K562 treated with DMSO at 1 percent for 12 hours (cell line): Measurements from ENCODE around the gene ZFP30. TPM values are rescaled to one million over a fixed set of nuclear protein-coding genes. Genes with fewer than 3 reads are reported as not detected.

Experiments used
- total RNA-seq: library from RNA; unstranded; fragments of 300-600 nt; gene quantifications from 2 replicates; pipeline ENCODE4 v1.2.3, GENCODE V29; 2022; ENCODE audit not compliant: insufficient read depth

Gene ZFP30
- 1.0 and 3.8 TPM in 2 replicates for total RNA-seq

DNA sequence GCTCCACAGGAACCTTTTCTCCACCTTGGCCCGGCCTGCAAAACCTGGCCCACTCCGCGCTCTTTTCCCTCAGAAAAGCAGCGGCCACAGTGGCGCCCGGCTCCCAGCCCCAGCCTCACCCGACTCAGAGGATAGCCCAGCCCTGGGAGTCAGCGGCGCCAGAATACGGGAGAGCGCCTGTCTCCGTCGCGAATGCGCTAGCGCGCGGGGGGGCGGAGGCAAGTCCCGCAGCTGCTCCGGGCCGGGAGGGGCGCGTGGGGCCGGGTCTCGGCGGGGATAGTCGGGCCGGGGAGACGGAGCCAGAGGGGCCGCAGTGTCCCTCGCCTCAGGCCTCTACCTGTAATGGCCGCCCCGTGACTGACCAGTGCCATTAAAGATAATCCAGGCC, at the start of gene ZFP30:
Gene ZFP30 (minus strand): TSS at position 165 of the 388 bp plus-strand sequence. CDS start 7,643 bp downstream, outside the sequence.

DNA sequence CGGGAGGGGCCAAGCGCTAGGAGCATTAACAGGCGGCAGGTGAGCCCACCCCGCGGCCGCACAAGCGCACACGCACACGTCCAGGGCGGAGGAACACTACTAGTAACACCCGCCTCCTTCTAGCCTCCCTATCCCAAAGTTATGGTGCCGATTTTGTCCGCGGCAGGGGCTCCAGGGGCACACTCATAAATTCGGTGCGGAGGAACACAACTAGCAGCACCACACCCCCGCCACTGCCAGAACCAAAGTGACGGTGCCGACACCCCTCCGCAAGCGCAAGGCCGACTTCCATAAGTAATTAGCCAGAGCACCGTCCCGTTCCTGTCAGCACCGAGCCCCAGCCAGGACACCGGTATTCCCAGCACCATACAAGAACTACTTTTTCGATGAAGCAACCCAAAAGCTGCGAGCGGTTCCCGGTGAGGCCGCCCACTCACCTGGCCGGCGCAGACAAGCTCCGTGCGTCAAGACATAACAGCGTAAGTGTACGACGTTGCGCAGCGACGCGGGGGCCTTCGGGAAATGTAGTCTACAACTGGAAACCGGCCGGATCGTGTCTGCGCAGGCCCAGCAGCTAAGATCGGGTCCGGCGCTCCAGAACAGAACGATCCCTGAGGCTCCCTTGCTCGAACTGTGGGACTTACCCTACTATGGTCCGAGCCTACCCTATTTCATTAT, 60.8 kb downstream of the ZFP30 start, which contains the start of the genes ZNF540 and ZNF571:
Gene ZNF540 (plus strand): TSS at position 573 of the 678 bp plus-strand sequence. CDS start 3,572 bp downstream, outside the sequence.
Gene ZNF571 (minus strand): TSS at position 489 of the 678 bp plus-strand sequence. CDS start 8,116 bp downstream, outside the sequence.

Other genes with a start within 250 kb of the ZFP30 start
- 0.92 and 1.9 TPM in 2 replicates for gene ZNF569, start 188.0 kb downstream of the ZFP30 start, total RNA-seq
- 0.14 and 1.3 TPM in 2 replicates for gene ZNF570, start 186.1 kb downstream of the ZFP30 start, total RNA-seq
- 0.28 TPM in 1 of 2 replicates, not detected in the other for gene ZNF793, start 148.5 kb downstream of the ZFP30 start, total RNA-seq
- gene ZNF571, start 60.7 kb downstream of the ZFP30 start, total RNA-seq: 1.7 TPM in 1 of 2 replicates, not detected in the other
- 1.0 and 1.3 TPM in 2 replicates for gene ZNF540, start 60.6 kb downstream of the ZFP30 start, total RNA-seq
- gene ZNF607, start 64.3 kb upstream of the ZFP30 start, total RNA-seq: 2.6 and 4.1 TPM in 2 replicates
- gene ZNF573, start 124.1 kb upstream of the ZFP30 start, total RNA-seq: 1.3 TPM in 1 of 2 replicates, not detected in the other